Tibial nerve (tissue), 4 donors: ENCODE results near the gene SLTM. TPM values are rescaled to one million over a fixed set of nuclear protein-coding genes. Genes with fewer than 3 reads are reported as not detected.

Experiments
- DNase-seq, 2 donors: peaks; one replicate each; pipeline ENCODE4 v3.0.0-alpha.2; 2019; ENCODE audit warnings: low spot score in 2 of 2
- H3K27ac ChIP-seq, 4 donors: fragments of 200-600 bp; sonication (generic) in 3 of 4; one replicate each; pipeline ENCODE4 v1.5.1; 2017 to 2019; ENCODE audit warnings: mild to moderate bottlenecking in 1 of 4
- H3K27me3 ChIP-seq, 2 donors: fragments of 200-600 bp; sonication (generic) in 1 of 2; one replicate each; pipeline versions ENCODE4 v1.5.1 to v1.6.0; 2017 to 2019
- H3K36me3 ChIP-seq, 3 donors: fragments of 200-600 bp; sonication (generic); one replicate each; pipeline ENCODE4 v1.5.1; 2018 to 2019
- H3K4me1 ChIP-seq, 4 donors: fragments of 200-600 bp; sonication (generic) in 3 of 4; one replicate each; pipeline ENCODE4 v1.5.1; 2017 to 2019
- H3K4me3 ChIP-seq, 4 donors: fragments of 200-600 bp; sonication (generic) in 3 of 4; one replicate each; pipeline ENCODE4 v1.5.1; 2017 to 2019; ENCODE audit warnings: mild to moderate bottlenecking in 1 of 4, moderate library complexity in 1 of 4
- H3K9me3 ChIP-seq, 4 donors: fragments of 200-600 bp; sonication (generic) in 3 of 4; one replicate each; pipeline ENCODE4 v1.5.1; 2017 to 2019
- EP300 ChIP-seq, 2 donors: sonication (generic); formaldehyde crosslinking; IDR thresholded peaks; one replicate each; pipeline ENCODE4 v1.6.1; 2017; ENCODE audit warnings: antibody characterized with exemption in 2 of 2, mild to moderate bottlenecking in 1 of 2
- POLR2A ChIP-seq, 2 donors: fragments of 450-650 bp; IDR thresholded peaks; one replicate each; pipeline ENCODE4 v1.6.1; 2017; ENCODE audit warnings: antibody characterized with exemption in 2 of 2, mild to moderate bottlenecking in 2 of 2, moderate library complexity in 2 of 2
- WGBS, 2 donors: methylation state at CpG; one replicate each; pipeline ENCODE4 v1.1.5; 2018; 5-methylcytosine and 5-hydroxymethylcytosine counted together
- total RNA-seq, 4 donors: library from RNA; depleted of rRNA; stranded (reverse); fragments of >200 nt; gene quantifications; one replicate each; pipeline ENCODE4 v1.1.0, GENCODE V29; 2016
- TF ChIP-seq, protein P1 (sequence below), 5 experiments: fragments of 200-600 bp in 3 of 5; fragments of 450-650 bp in 2 of 5; sonication (generic) in 3 of 5; IDR thresholded peaks; one replicate each; pipeline ENCODE4 v1.5.1; 2016 to 2019; ENCODE audit warnings: antibody characterized with exemption in 5 of 5, mild to moderate bottlenecking in 3 of 5, moderate library complexity in 2 of 5

SLTM gene
- total RNA-seq, 4 donors from 2014 or later, result 87.9 to 126 (median 115) TPM

DNA sequence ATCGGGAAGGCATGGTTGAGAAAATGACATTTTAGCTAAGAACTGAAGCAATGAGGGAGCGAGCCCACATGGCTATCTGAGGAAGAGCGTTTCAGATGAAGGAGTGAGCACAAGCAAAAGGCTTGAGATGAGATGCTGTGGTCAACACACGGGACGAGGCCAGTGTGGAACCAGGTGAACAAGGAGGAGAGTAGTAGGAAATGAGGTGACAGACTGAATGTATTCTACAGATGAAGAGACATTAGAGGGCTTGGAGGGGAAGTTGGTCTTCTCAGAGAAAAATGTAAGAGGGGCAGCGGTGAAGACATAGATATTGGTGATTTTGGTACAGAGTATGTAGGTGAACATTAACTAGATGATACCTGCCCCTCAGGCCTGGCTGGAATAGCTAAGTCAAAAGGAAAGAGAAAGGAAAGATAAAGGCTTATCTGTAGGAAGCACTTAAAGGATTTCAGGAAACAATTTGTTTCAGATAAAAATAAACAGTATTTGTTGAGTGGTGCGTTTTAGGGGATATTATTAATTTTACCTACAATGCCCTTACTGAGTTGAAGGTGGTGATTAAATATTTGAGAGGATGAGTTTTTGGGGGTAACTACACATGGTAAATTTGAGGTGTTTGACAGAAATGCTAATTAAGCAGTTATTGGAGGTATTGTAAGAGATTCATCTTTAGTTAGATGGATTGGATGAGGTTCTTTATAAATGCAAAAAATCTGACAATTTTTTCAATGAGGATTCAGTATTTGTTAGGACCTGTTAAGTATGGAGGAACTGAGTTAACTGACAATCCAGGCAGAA lies 57.0 kb downstream of the SLTM start:
- TF ChIP-seq EP300 (IDR thresholded peaks at IDR 0.05) (no peak), POLR2A (IDR thresholded peaks at IDR 0.05) (no peak)
- TF ChIP-seq, protein P1, sequence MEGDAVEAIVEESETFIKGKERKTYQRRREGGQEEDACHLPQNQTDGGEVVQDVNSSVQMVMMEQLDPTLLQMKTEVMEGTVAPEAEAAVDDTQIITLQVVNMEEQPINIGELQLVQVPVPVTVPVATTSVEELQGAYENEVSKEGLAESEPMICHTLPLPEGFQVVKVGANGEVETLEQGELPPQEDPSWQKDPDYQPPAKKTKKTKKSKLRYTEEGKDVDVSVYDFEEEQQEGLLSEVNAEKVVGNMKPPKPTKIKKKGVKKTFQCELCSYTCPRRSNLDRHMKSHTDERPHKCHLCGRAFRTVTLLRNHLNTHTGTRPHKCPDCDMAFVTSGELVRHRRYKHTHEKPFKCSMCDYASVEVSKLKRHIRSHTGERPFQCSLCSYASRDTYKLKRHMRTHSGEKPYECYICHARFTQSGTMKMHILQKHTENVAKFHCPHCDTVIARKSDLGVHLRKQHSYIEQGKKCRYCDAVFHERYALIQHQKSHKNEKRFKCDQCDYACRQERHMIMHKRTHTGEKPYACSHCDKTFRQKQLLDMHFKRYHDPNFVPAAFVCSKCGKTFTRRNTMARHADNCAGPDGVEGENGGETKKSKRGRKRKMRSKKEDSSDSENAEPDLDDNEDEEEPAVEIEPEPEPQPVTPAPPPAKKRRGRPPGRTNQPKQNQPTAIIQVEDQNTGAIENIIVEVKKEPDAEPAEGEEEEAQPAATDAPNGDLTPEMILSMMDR (IDR thresholded peaks at IDR 0.05), result no peak
- whole genome bisulfite sequencing, 2 donors, result 82 to 93% methylated on average over 7 of the region's 7 CpGs
- peaks cover 0 to 5% (median 0%) of the 10 kb centered on the region in 4 donors for H3K4me1 ChIP-seq
- DNase-seq, result no peak
- H3K9me3 ChIP-seq, result no peaks in the 10 kb centered on the region
- no peak overlapping the region for H3K27ac ChIP-seq
- no peak overlapping the region for H3K4me3 ChIP-seq
- H3K36me3 ChIP-seq, result peaks cover 0 to 50% (median 11%) of the 10 kb centered on the region in 3 donors
- no peaks in the 10 kb centered on the region for H3K27me3 ChIP-seq

DNA sequence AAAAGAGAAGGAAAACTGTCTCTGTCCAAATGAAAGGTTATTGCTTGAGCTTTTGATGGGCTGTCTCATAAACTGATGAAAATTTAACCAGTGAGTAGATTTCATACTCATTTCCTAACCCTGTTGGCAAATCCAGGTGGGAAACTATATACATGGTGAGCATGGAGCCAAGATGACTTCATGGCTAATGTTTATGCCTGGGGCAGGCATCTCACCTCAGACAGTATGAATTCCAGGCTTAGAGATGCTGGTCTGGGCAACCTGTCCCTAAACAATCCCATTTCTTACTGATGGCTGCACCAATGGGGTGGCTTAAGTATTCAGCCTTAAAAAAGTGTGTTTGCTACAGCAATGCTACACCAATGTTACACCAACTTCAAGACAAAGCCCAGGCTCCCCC lies 58.1 kb downstream of the SLTM start:
- peaks cover 0 to 39% (median 11%) of the 10 kb centered on the region in 3 donors for H3K36me3 ChIP-seq
- H3K4me1 ChIP-seq, result peaks cover 0 to 5% (median 0%) of the 10 kb centered on the region in 4 donors
- TF ChIP-seq EP300 (IDR thresholded peaks at IDR 0.05) (no peak), POLR2A (IDR thresholded peaks at IDR 0.05) (no peak)
- TF ChIP-seq, protein P1 (IDR thresholded peaks at IDR 0.05), result no peak
- H3K27ac ChIP-seq, result no peak overlapping the region
- H3K9me3 ChIP-seq, result no peaks in the 10 kb centered on the region
- no peak overlapping the region for H3K4me3 ChIP-seq
- H3K27me3 ChIP-seq, result no peaks in the 10 kb centered on the region
- no peak for DNase-seq

DNA sequence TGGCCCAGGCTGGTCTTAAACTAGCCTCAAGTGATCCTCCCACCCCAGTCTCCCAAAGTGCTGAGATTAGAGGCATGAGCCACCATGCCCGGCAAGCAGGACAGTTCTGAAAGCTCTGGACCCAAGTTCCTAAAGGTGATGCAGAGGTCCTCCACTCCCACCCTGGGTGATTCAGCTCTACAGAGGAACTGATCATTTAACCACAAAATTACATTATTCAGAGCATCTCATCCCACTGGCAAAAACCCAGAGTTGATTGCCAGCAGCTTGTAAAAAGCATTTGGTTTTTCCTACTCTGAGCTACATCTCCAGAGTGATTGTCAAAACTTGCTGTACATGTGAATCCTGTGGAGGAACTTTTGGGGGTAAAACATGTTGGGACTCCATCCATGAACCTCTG lies 60.2 kb downstream of the SLTM start:
- TF ChIP-seq EP300 (IDR thresholded peaks at IDR 0.05) (no peak), POLR2A (IDR thresholded peaks at IDR 0.05) (no peak)
- TF ChIP-seq, protein P1 (IDR thresholded peaks at IDR 0.05), result no peak
- no peak for DNase-seq
- no peaks in the 10 kb centered on the region for H3K9me3 ChIP-seq
- H3K27me3 ChIP-seq, result no peaks in the 10 kb centered on the region
- H3K4me3 ChIP-seq, result no peak overlapping the region
- H3K4me1 ChIP-seq, result peaks cover 0 to 5% (median 0%) of the 10 kb centered on the region in 4 donors
- H3K36me3 ChIP-seq, result peaks cover 0 to 18% (median 4%) of the 10 kb centered on the region in 3 donors
- WGBS, 2 donors, result 80 to 84% methylated on average over 1 of the region's 1 CpG
- H3K27ac ChIP-seq, result no peak overlapping the region

DNA sequence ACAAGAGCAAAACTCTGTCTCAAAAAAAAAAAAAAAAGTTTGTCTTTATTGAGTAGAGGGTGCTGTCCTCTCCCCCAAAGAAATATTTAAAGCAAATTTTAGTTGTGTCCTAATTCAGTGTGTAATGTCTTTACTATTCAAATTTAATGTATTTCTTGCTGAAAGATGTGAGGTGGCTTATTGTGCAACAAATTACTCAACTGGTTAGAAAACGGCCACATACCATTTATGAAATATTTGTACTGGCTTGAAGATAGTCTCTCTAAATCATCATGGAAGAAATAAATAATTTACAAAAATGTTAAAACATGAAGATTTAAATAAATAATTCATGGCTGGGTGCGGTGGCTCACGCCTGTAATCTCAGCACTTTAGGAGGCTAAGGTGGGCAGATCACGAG lies 63.0 kb downstream of the SLTM start:
- TF ChIP-seq, protein P1 (IDR thresholded peaks at IDR 0.05), result no peak
- TF ChIP-seq EP300 (IDR thresholded peaks at IDR 0.05), result no peak
- Histone ChIP-seq H3K9me3 (no peaks in the 10 kb centered on the region), H3K27ac (no peak overlapping the region), H3K4me3 (no peak overlapping the region), H3K36me3 (no peaks in the 10 kb centered on the region), H3K27me3 (no peaks in the 10 kb centered on the region), H3K4me1 (peaks cover 0 to 8% (median under 1%) of the 10 kb centered on the region in 4 donors)
- 87 to 93% methylated on average over 4 of the region's 4 CpGs for WGBS, 2 donors
- DNase-seq, result no peak

DNA sequence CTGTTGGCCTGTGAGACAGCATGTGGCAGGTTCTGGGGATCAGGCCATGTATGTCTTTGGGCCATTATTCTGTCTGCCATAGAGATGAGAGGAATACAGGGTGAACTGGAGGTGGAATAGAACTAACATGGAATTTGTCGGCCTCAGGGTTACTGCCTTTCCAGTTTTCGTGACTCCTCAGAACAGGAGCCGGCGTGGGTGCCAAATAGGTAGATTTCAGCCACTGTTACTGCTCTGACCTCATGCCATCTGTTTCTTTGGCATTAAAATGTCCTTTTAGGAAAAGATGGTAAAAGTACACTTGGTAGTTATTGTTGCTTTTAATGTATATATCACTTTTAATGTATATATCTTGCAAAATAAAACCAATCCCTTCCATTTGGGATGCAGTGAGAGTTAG lies 65.6 kb downstream of the SLTM start:
- no peak for TF ChIP-seq POLR2A (IDR thresholded peaks at IDR 0.05)
- TF ChIP-seq EP300 (IDR thresholded peaks at IDR 0.05), result no peak
- TF ChIP-seq, protein P1 (IDR thresholded peaks at IDR 0.05), result no peak
- WGBS, 2 donors, result 95 to 98% methylated on average over 4 of the region's 4 CpGs
- DNase-seq, result no peak

More for the DNA sequence above, 65.6 kb downstream of the SLTM start:
- Histone ChIP-seq H3K4me3 (no peak overlapping the region), H3K36me3 (no peaks in the 10 kb centered on the region), H3K4me1 (peaks cover 0 to 18% (median 5%) of the 10 kb centered on the region in 4 donors), H3K27ac (no peak overlapping the region), H3K27me3 (no peaks in the 10 kb centered on the region), H3K9me3 (no peaks in the 10 kb centered on the region)
